ENCODE measurements around the gene TM9SF1. TPM values are rescaled to one million over a fixed set of nuclear protein-coding genes. Genes with fewer than 3 reads are reported as not detected.

The TM9SF1 gene
- polyA plus RNA-seq, 3 donors = 14.6 to 56.0 (median 51.1) TPM

DNA sequence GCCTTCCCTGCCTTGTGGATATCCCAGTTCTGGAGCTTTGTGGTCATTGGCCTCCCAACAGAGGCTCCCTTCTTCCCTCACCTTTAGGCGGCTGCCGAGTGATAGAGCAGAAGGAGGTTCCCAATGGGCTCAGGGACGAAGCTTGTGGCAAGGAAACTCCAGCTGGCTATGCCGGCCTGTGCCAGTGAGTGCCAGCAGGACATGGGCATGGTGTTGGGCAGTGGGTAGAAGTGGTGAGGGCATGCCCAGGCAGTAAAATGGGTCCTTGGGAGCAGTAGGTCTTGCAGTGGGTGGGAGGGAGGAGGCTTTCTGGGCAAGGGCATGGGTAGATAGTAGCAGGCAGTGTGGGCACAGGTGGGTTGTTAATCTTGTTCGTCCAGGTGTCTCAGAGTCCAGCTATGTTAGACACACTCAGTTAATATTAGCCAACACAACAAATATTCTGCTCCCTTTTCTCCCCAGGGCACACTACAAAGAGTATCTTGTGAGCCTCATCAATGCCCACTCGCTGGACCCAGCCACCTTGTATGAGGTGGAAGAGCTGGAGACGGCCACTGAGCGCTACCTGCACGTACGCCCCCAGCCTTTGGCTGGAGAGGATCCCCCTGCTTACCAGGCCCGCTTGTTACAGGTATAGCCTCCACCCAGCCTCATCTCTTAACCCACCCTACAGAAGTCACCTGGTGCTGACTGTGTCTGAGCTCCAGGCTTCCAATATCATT lies 35.3 kb downstream of the TM9SF1 start:
- Histone ChIP-seq H3K4me2 (replicated peaks; ENCODE audit: extremely low read depth, low read length, poor library complexity, severe bottlenecking) (no peak overlapping the region), H3K9ac (ENCODE audit: insufficient read depth, low read length, poor library complexity, severe bottlenecking) (no peak overlapping the region), H3K27ac (ENCODE audit: low read depth in 1 of 2, low read length in 2 of 2) (peak overlapping the region; percentile 76 to 100), H4K20me1 (ENCODE audit: insufficient read depth, low read length) (peaks cover 30% of the 10 kb centered on the region), H3K9me3 (replicated peaks in 1 of 2; ENCODE audit: control insufficient read depth in 1 of 2, insufficient read depth in 1 of 2, low read length in 2 of 2) (no peaks in the 10 kb centered on the region), H2AFZ (ENCODE audit: insufficient read depth, low read depth, low read length, poor library complexity, severe bottlenecking) (no peak overlapping the region), H3K79me2 (ENCODE audit: insufficient read depth, low read length) (peaks cover 42% of the 10 kb centered on the region), H3K27me3 (ENCODE audit: control insufficient read depth in 2 of 2, insufficient read depth in 2 of 2, low read length in 2 of 2) (no peaks in the 10 kb centered on the region), H3K4me3 (replicated peaks in 1 of 3; ENCODE audit: low read depth in 2 of 3, low read length in 3 of 3) (peak overlapping the region in 1 of 3 experiments; percentile 100), H3K4me1 (ENCODE audit: control insufficient read depth in 1 of 2, insufficient read depth in 2 of 2, low read length in 2 of 2) (peaks cover 29 to 53% of the 10 kb centered on the region in 2 donors), H3K36me3 (replicated peaks in 1 of 2; ENCODE audit: control insufficient read depth in 1 of 2, insufficient read depth in 2 of 2, low read length in 2 of 2) (peaks cover 70 to 74% of the 10 kb centered on the region in 2 donors)
- Mint-ChIP-seq H3K27ac (peak overlapping the region; percentile 76 to 99 (median 97)), H3K4me3 (no peak overlapping the region), H3K27me3 (ENCODE audit: low read depth in 3 of 3) (no peaks in the 10 kb centered on the region), H3K9me3 (no peaks in the 10 kb centered on the region), H3K4me1 (peaks cover 46% of the 10 kb centered on the region), H3K36me3 (peaks cover 68 to 88% of the 10 kb centered on the region in 2 donors)
- WGBS (ENCODE audit: insufficient coverage) = 97% methylated on average over 6 of the region's 11 CpGs
- intact Hi-C loops (cut with micrococcal nuclease) = loop anchor here in 1 of 2 donors (2.0 kb wide), 1 partner anchor 13 kb away; the partner anchor contains the start of genes PSME2 and RNF31
- TF ChIP-seq, protein P1, sequence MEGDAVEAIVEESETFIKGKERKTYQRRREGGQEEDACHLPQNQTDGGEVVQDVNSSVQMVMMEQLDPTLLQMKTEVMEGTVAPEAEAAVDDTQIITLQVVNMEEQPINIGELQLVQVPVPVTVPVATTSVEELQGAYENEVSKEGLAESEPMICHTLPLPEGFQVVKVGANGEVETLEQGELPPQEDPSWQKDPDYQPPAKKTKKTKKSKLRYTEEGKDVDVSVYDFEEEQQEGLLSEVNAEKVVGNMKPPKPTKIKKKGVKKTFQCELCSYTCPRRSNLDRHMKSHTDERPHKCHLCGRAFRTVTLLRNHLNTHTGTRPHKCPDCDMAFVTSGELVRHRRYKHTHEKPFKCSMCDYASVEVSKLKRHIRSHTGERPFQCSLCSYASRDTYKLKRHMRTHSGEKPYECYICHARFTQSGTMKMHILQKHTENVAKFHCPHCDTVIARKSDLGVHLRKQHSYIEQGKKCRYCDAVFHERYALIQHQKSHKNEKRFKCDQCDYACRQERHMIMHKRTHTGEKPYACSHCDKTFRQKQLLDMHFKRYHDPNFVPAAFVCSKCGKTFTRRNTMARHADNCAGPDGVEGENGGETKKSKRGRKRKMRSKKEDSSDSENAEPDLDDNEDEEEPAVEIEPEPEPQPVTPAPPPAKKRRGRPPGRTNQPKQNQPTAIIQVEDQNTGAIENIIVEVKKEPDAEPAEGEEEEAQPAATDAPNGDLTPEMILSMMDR (IDR thresholded peaks at IDR 0.05) = no peak
- DNase-seq = no peak

DNA sequence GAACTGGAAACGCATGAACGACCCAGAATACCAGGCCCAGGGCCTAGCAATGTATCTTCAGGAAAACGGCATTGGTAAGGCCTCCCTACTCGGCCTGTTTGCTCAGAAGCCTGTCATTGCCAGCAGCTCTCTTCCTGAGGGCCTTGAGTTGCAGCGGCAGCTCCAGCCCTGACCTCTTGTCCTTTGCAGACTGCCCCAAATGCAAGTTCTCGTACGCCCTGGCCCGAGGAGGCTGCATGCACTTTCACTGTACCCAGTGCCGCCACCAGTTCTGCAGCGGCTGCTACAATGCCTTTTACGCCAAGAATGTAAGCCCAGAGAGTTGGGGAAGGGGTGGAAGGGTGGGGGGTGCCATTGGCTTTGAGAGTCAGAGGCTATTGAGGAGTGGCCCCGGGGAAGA lies 37.9 kb downstream of the TM9SF1 start:
- no peak overlapping the region for H3K4me3 Mint-ChIP-seq
- Histone ChIP-seq H3K9ac (ENCODE audit: insufficient read depth, low read length, poor library complexity, severe bottlenecking) (no peak overlapping the region), H3K27ac (ENCODE audit: low read depth in 1 of 2, low read length in 2 of 2) (peak overlapping the region in 1 of 2 donors; percentile 36), H3K4me2 (replicated peaks; ENCODE audit: extremely low read depth, low read length, poor library complexity, severe bottlenecking) (no peak overlapping the region), H3K27me3 (ENCODE audit: control insufficient read depth in 2 of 2, insufficient read depth in 2 of 2, low read length in 2 of 2) (no peaks in the 10 kb centered on the region), H3K36me3 (replicated peaks in 1 of 2; ENCODE audit: control insufficient read depth in 1 of 2, insufficient read depth in 2 of 2, low read length in 2 of 2) (peaks cover 64 to 70% of the 10 kb centered on the region in 2 donors), H3K79me2 (ENCODE audit: insufficient read depth, low read length) (peaks cover 24% of the 10 kb centered on the region), H2AFZ (ENCODE audit: insufficient read depth, low read depth, low read length, poor library complexity, severe bottlenecking) (no peak overlapping the region), H3K9me3 (replicated peaks in 1 of 2; ENCODE audit: control insufficient read depth in 1 of 2, insufficient read depth in 1 of 2, low read length in 2 of 2) (no peaks in the 10 kb centered on the region), H4K20me1 (ENCODE audit: insufficient read depth, low read length) (peaks cover 9% of the 10 kb centered on the region), H3K4me1 (ENCODE audit: control insufficient read depth in 1 of 2, insufficient read depth in 2 of 2, low read length in 2 of 2) (peaks cover 17 to 27% of the 10 kb centered on the region in 2 donors), H3K4me3 (replicated peaks in 1 of 3; ENCODE audit: low read depth in 2 of 3, low read length in 3 of 3) (no peak overlapping the region)
- TF ChIP-seq, protein P1 (IDR thresholded peaks at IDR 0.05) = no peak
- peaks cover 55 to 85% of the 10 kb centered on the region in 2 donors for H3K36me3 Mint-ChIP-seq
- H3K4me1 Mint-ChIP-seq = peaks cover 25% of the 10 kb centered on the region
- H3K27me3 Mint-ChIP-seq (ENCODE audit: low read depth in 3 of 3) = peaks cover 0 to 2% (median 0%) of the 10 kb centered on the region in 3 donors
- peak overlapping the region in 3 of 7 donors; percentile 33 to 80 (median 63) for H3K27ac Mint-ChIP-seq
- WGBS (ENCODE audit: insufficient coverage) = 98% methylated on average over 6 of the region's 12 CpGs
- no peaks in the 10 kb centered on the region for H3K9me3 Mint-ChIP-seq
- DNase-seq = no peak
- intact Hi-C loops (cut with micrococcal nuclease) = no loop called here

Data from CD14-positive monocyte (primary cell).